GM12878 (cell line): ENCODE measurements around the gene CALY. TPM values are rescaled to one million over a fixed set of nuclear protein-coding genes. Genes with fewer than 3 reads are reported as not detected.

Experiments used
- ATAC-seq: fragments of 200-7000 bp; cut with Tn5 transposase; 3 replicates; pipeline ENCODE4 v1.9.1; 2020; ENCODE audit warnings: mild to moderate bottlenecking, moderate library complexity
- BruUV-seq: library from RNA; stranded (reverse); fragments of 400-500 nt; replicated peaks from 2 replicates; lab custom pipeline; 2021; lab: Mats Ljungman, UMichigan
- CTCF ChIA-PET: fragments of 300-600 bp; sonication (Branson Sonifier 250); formaldehyde crosslinking; extraction: SDS; loops from one replicate; lab custom pipeline; 2021; ENCODE audit warnings: inconsistent platforms; lab: Yijun Ruan, JAX
- POLR2A ChIA-PET: fragments of 350-600 bp; formaldehyde crosslinking; extraction: SDS; loops from one replicate; lab custom pipeline; 2021; ENCODE audit warnings: inconsistent platforms; lab: Charles Lee
- RAD21 ChIA-PET: fragments of 300-600 bp; sonication (Branson Sonifier 250); formaldehyde crosslinking; loops from one replicate; lab custom pipeline; 2023; ENCODE audit warnings: antibody characterized with exemption; ENCODE audit not compliant: unreplicated experiment; lab: Charles Lee
- SMC1A ChIA-PET: fragments of 300-600 bp; sonication (Branson Sonifier 250); formaldehyde crosslinking; loops from one replicate; lab custom pipeline; 2023; ENCODE audit not compliant: unreplicated experiment, uncharacterized antibody; lab: Charles Lee
- DNase-seq: peaks from one replicate; pipeline ENCODE4 v3.0.0-alpha.2; 2011; ENCODE audit warnings: low read depth, low spot score
- FAIRE-seq: peaks from 3 replicates; lab custom pipeline; 2011; peaks lifted over from hg19 to GRCh38; lab: Jason Lieb, UNC
- H2AFZ ChIP-seq: 2 replicates; pipeline ENCODE4 v1.6.0; 2011; ENCODE audit warnings: low read depth, low read length, control low read depth; ENCODE audit not compliant: control insufficient read depth
- H3K27ac ChIP-seq: 2 replicates; pipeline ENCODE4 v1.5.1; 2011; ENCODE audit warnings: control low read depth; ENCODE audit not compliant: control insufficient read depth, insufficient read depth
- H3K27me3 ChIP-seq, 2 experiments: replicated peaks in 1 of 2; 2 replicates each; pipeline versions ENCODE4 v1.6.0 to v1.6.1; 2011; ENCODE audit warnings: low read length in 1 of 2; ENCODE audit not compliant: control insufficient read depth in 2 of 2, insufficient read depth in 2 of 2
- H3K36me3 ChIP-seq, 2 experiments: 2 replicates each; pipeline ENCODE4 v1.5.1; 2011; ENCODE audit warnings: low read length in 1 of 2; ENCODE audit not compliant: control insufficient read depth in 2 of 2, insufficient read depth in 2 of 2
- H3K4me1 ChIP-seq: 2 replicates; pipeline ENCODE4 v1.6.1; 2011; ENCODE audit warnings: mild to moderate bottlenecking, low read length, moderate library complexity, mixed read lengths; ENCODE audit not compliant: control insufficient read depth, insufficient read depth
- H3K4me2 ChIP-seq: 2 replicates; pipeline ENCODE4 v1.6.0; 2011; ENCODE audit warnings: control low read depth; ENCODE audit not compliant: control insufficient read depth, insufficient read depth
- H3K4me3 ChIP-seq: fragments of 200-600 bp; sonication (generic); 2 replicates; pipeline ENCODE4 v1.5.1; 2016
- H3K79me2 ChIP-seq: 2 replicates; pipeline ENCODE4 v1.6.0; 2011; ENCODE audit warnings: low read length; ENCODE audit not compliant: control insufficient read depth, insufficient read depth
- H3K9ac ChIP-seq: 2 replicates; pipeline ENCODE4 v1.8.0; 2011; ENCODE audit warnings: low read length, control low read depth, mixed read lengths; ENCODE audit not compliant: control insufficient read depth, insufficient read depth
- H3K9me3 ChIP-seq: replicated peaks from 3 replicates; pipeline ENCODE4 v1.5.1; 2011; ENCODE audit warnings: mild to moderate bottlenecking, low read length; ENCODE audit not compliant: control insufficient read depth, insufficient read depth
- H4K20me1 ChIP-seq: 2 replicates; pipeline ENCODE4 v1.6.0; 2011; ENCODE audit not compliant: control insufficient read depth, insufficient read depth
- BRCA1 ChIP-seq: IDR thresholded peaks from 2 replicates; pipeline ENCODE4 v1.6.1; 2011; ENCODE audit warnings: low read depth, low read length, improper control_type of control experiment
- E2F8 ChIP-seq: fragments of 450-650 bp; IDR thresholded peaks from 2 replicates; pipeline ENCODE4 v1.6.1; 2018; ENCODE audit warnings: mild to moderate bottlenecking, low read depth, moderate library complexity; ENCODE audit not compliant: partially characterized antibody
- FOS ChIP-seq: IDR thresholded peaks from 3 replicates; pipeline ENCODE4 v1.6.1; 2011; ENCODE audit warnings: borderline replicate concordance; ENCODE audit not compliant: insufficient read length; ENCODE audit errors: extremely low read depth
- FOXK2 ChIP-seq: fragments of 450-650 bp; IDR thresholded peaks from 2 replicates; pipeline ENCODE4 v1.6.1; 2017; ENCODE audit warnings: mild to moderate bottlenecking, moderate library complexity
- HCFC1 ChIP-seq: fragments of 150-350 bp; IDR thresholded peaks from 2 replicates; pipeline ENCODE4 v1.6.1; 2014; ENCODE audit warnings: low read length
- KLF5 ChIP-seq: fragments of 450-650 bp; IDR thresholded peaks from 2 replicates; pipeline ENCODE4 v1.6.1; 2014; ENCODE audit warnings: mild to moderate bottlenecking; ENCODE audit not compliant: partially characterized antibody
- PML ChIP-seq: IDR thresholded peaks from 2 replicates; pipeline ENCODE4 v1.6.1; 2012; ENCODE audit warnings: low read length, inconsistent platforms
- RFX5 ChIP-seq: IDR thresholded peaks from 2 replicates; pipeline ENCODE4 v1.6.1; 2011; ENCODE audit warnings: low read depth, low read length, improper control_type of control experiment
- TAF1 ChIP-seq: IDR thresholded peaks from 2 replicates; pipeline ENCODE4 v1.6.1; 2011; ENCODE audit warnings: mild to moderate bottlenecking, low read depth, low read length, borderline replicate concordance
- TCF7 ChIP-seq: IDR thresholded peaks from 2 replicates; pipeline ENCODE4 v1.6.1; 2014; ENCODE audit warnings: antibody characterized with exemption, borderline replicate concordance
- ZBTB4 ChIP-seq: fragments of 450-650 bp; formaldehyde crosslinking; IDR thresholded peaks from 2 replicates; pipeline ENCODE4 v1.4.0; 2022; ENCODE audit warnings: mild to moderate bottlenecking, moderate library complexity
- ZNF274 ChIP-seq: IDR thresholded peaks from one replicate; pipeline ENCODE4 v1.8.0; 2011; ENCODE audit not compliant: insufficient read length, insufficient read depth
- WGBS: methylation state at CpG from one replicate; pipeline ENCODE4 v1.1.6; 2016; ENCODE audit warnings: low lambda C conversion rate; ENCODE audit not compliant: insufficient replicate concordance, insufficient coverage; ENCODE audit errors: missing lambda C conversion rate; 5-methylcytosine and 5-hydroxymethylcytosine counted together
- in situ Hi-C: fragments of 300-500 bp; cut with MboI; formaldehyde crosslinking; loops from 9 replicates; pipeline ENCODE4 v1.14.3; 2018; ENCODE audit warnings: mixed read lengths
- intact Hi-C: fragments of 100-400 bp; cut with micrococcal nuclease; formaldehyde crosslinking; loops from one replicate; pipeline ENCODE4 v1.14.2; 2022; ENCODE audit not compliant: unreplicated experiment
- polyA plus RNA-seq, 11 experiments: library from polyadenylated mRNA; depleted of rRNA in 4 of 11; unstranded in 6 of 11; stranded (reverse) in 5 of 11; fragments of >200 nt; fragmentation: Nextera tagmentation in 4 of 11; fragmentation: Illumina TruSeq in 1 of 11; extraction: Ambion mirVana in 4 of 11; extraction: Trizol in 1 of 11; gene quantifications; 1 replicate in 1 of 11; 2 replicates in 10 of 11; pipeline versions ENCODE4 v1.2.1 to v1.2.3, GENCODE V29; 2011 to 2016; ENCODE audit warnings: inconsistent platforms in 2 of 11, missing spikeins in 2 of 11, low read depth in 1 of 11
- total RNA-seq, 4 experiments: library from RNA; depleted of rRNA in 3 of 4; stranded (reverse); fragments of >200 nt in 3 of 4; fragmentation: Illumina TruSeq in 1 of 4; extraction: Trizol in 1 of 4; gene quantifications; 2 replicates each; pipeline versions ENCODE4 v1.2.1 to v1.2.3, GENCODE V29; 2013 to 2021
- TF ChIP-seq, protein P1 (sequence below): IDR thresholded peaks from 2 replicates; pipeline ENCODE4 v1.6.1; 2011; ENCODE audit warnings: borderline replicate concordance, low read depth, mild to moderate bottlenecking, moderate library complexity, mixed read lengths, low read length; ENCODE audit not compliant: insufficient read depth; ENCODE audit errors: extremely low read length
- TF ChIP-seq, protein P2 (sequence below): IDR thresholded peaks from 2 replicates; pipeline ENCODE4 v1.6.1; 2011; ENCODE audit warnings: low read depth, low read length, improper control_type of control experiment, borderline replicate concordance

Gene CALY
- total and polyA plus RNA-seq, 10 of the 15 experiments (the other 5 are each of a cell fraction or from before 2014, with no cell fraction given): 0.07 TPM; not detected in 9

- SMC1A ChIA-PET: no interaction called here
- no peak for FAIRE-seq
- Histone ChIP-seq H3K36me3 (peaks cover 8 to 21% of the 10 kb centered on the region in 2 experiments), H3K4me1 (peaks cover 23% of the 10 kb centered on the region), H3K4me2 (no peak overlapping the region), H3K27ac (no peak overlapping the region), H3K4me3 (no peak overlapping the region), H3K79me2 (peaks cover 3% of the 10 kb centered on the region), H3K27me3 (no peaks in the 10 kb centered on the region), H2AFZ (no peak overlapping the region), H4K20me1 (no peaks in the 10 kb centered on the region), H3K9ac (no peak overlapping the region), H3K9me3 (no peaks in the 10 kb centered on the region)
- POLR2A ChIA-PET: no interaction called here
- no TSS peak for BruUV-seq
- DNase-seq: no peak
- WGBS: 96% methylated on average over 13 of the region's 15 CpGs
- TF ChIP-seq ZBTB4 (no peak), RFX5 (no peak), BRCA1 (no peak), ZNF274 (no peak), PML (no peak), HCFC1 (no peak), FOS (no peak), TAF1 (no peak), TCF7 (no peak), KLF5 (no peak), FOXK2 (no peak), E2F8 (no peak)
- TF ChIP-seq, protein P1, sequence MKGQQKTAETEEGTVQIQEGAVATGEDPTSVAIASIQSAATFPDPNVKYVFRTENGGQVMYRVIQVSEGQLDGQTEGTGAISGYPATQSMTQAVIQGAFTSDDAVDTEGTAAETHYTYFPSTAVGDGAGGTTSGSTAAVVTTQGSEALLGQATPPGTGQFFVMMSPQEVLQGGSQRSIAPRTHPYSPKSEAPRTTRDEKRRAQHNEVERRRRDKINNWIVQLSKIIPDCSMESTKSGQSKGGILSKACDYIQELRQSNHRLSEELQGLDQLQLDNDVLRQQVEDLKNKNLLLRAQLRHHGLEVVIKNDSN: no peak
- TF ChIP-seq, protein P2, sequence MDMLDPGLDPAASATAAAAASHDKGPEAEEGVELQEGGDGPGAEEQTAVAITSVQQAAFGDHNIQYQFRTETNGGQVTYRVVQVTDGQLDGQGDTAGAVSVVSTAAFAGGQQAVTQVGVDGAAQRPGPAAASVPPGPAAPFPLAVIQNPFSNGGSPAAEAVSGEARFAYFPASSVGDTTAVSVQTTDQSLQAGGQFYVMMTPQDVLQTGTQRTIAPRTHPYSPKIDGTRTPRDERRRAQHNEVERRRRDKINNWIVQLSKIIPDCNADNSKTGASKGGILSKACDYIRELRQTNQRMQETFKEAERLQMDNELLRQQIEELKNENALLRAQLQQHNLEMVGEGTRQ: no peak
- intact Hi-C loops: no loop called here
- no peak for ATAC-seq
- CTCF ChIA-PET: no interaction called here
- in situ Hi-C loops: no loop called here
- RAD21 ChIA-PET: no interaction called here
Measured at GRCh38 chr10:133281084-133281483, 55.6 kb downstream of the CALY start.
